Fibroblast of mammary gland (primary cell): ENCODE measurements around the gene DPP9.

ENCODE experiments used
- DNase-seq: peaks from one replicate; pipeline ENCODE4 v3.0.0-alpha.2; 2010; ENCODE audit warnings: low read depth
- H3K4me3 ChIP-seq: 2 replicates; pipeline ENCODE4 v1.5.1; 2011; ENCODE audit warnings: low read depth, mild to moderate bottlenecking, low read length, moderate library complexity; ENCODE audit not compliant: control insufficient read depth
- TF ChIP-seq, protein P1 (sequence below): conservative IDR thresholded peaks from 2 replicates; pipeline ENCODE4 v1.5.1; 2011; ENCODE audit warnings: low read depth, low read length, inconsistent platforms; ENCODE audit not compliant: control insufficient read depth, insufficient read depth

The DPP9 gene

DNA sequence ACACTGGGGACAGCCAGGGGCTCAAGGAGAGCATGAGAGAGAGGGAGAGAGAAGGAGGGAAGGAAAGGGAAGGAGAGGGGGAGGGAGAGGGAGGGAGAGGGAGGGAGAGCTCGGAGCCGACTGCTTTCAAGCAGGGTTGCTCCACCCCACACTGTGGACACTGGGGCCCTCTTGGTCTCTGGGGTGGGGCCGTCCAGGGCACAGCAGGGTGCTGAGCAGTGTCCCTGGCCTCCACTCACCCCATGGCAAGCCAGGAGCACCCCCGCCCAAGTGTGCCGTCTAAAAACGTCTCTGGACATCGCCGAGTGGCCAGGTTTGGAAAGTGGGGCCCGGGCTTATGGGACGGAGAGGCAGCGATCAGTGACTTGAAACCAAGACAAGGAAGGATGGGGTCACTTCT, 20.9 kb downstream of the DPP9 start:
- H3K4me3 ChIP-seq = no peak overlapping the region
- no peak for DNase-seq
- TF ChIP-seq, protein P1, sequence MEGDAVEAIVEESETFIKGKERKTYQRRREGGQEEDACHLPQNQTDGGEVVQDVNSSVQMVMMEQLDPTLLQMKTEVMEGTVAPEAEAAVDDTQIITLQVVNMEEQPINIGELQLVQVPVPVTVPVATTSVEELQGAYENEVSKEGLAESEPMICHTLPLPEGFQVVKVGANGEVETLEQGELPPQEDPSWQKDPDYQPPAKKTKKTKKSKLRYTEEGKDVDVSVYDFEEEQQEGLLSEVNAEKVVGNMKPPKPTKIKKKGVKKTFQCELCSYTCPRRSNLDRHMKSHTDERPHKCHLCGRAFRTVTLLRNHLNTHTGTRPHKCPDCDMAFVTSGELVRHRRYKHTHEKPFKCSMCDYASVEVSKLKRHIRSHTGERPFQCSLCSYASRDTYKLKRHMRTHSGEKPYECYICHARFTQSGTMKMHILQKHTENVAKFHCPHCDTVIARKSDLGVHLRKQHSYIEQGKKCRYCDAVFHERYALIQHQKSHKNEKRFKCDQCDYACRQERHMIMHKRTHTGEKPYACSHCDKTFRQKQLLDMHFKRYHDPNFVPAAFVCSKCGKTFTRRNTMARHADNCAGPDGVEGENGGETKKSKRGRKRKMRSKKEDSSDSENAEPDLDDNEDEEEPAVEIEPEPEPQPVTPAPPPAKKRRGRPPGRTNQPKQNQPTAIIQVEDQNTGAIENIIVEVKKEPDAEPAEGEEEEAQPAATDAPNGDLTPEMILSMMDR = no peak

DNA sequence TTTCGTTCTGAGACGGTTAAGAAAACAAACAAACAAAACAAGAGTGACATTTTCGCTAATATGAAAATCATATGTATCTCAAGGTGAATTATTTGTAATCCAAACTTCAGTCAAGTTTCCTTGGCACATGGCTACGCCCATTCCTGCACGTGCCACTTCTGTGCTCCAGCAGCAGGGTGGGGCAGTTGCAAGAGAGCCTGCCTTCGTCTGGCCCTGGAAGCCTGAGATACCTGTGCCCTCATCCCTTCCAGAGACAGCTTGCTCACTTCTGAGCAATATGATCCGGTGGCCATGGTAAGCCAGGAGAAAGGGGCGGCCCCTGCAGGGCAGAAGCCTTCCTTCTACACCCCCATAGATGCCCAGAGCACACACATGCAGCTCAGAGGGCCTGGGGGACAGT, 22.1 kb downstream of the DPP9 start:
- no peak overlapping the region for H3K4me3 ChIP-seq
- TF ChIP-seq, protein P1 = no peak

DNA sequence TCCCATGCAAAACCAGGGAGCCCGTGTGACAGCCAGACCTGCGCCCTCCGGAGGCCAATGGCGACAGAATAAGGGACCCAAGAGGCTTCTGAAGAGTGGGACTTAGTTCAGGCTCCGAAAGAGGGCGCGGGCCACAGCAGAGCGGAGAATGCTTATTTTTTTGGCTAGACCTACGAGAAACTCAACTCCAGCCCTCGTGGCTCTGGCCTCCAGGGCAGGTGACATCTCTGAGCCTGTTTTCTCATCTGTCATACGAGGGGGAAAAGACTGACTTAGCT, 23.0 kb downstream of the DPP9 start:
- DNase-seq = no peak
- TF ChIP-seq, protein P1 = no peak
- no peak overlapping the region for H3K4me3 ChIP-seq

More for the DNA sequence above, 22.1 kb downstream of the DPP9 start:
- DNase-seq = no peak

DNA sequence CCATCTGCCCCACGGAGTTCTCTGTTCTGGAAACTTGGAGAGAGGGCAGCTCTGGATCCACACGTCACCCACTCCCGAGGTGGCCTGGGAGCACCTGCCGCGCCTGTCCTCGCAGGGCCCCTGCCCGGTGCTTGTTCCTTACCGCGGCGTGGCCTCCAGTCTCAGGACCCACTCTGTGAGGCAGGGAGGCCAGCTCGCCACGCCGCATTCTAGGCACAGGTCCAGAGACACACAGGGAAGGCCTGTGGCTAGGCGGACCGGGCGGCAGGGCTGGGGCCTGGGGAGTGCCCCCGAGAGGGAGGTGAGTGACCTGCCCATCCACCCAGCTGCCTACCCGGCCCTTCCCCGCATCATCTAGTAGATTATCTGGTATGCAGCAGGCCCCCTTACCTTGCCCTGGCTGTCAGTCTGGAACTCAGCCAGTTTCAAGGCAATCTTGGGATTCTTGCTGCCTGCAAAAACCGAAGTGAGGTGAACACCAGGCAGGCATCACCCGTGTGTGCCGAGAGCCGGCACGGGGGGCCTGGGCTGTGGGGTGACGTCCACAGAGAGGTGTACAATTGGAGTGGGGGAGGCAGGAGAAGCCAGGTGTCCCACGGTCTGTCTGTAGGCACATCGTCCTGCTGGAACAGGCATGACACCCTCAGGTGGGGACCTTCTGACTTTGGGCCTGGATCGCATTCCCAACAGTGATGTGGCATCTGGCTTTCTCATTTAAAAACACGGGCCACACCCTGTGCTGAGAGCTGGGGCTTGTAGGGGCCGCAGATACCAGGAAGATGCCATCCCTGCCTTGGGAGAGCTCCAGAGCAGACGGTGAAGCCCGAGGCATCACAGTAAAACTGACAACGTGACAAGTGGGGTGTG, 23.6 kb downstream of the DPP9 start:
- TF ChIP-seq, protein P1 = no peak
- no peak for DNase-seq
- no peak overlapping the region for H3K4me3 ChIP-seq

DNA sequence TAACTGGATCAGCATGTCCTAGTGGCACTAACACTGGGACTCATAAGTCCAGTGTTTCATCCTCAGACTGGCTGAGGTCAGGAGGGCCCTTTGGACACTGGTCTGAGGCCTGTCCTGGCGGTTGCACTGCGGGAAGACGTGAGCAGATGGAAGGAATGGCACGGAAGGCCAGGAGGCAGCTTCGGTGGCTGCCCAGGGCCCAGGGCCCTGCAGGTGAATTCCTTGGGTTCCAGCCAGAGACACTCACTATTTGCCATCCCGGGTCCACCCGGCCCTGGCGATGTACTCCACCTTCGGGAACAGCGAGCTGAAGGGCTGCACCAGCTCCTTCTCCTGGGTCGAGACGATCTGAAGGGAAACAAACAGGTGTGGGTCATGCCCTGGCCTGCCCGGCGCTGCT, 26.3 kb downstream of the DPP9 start:
- no peak for DNase-seq
- TF ChIP-seq, protein P1 = no peak
- no peak overlapping the region for H3K4me3 ChIP-seq

DNA sequence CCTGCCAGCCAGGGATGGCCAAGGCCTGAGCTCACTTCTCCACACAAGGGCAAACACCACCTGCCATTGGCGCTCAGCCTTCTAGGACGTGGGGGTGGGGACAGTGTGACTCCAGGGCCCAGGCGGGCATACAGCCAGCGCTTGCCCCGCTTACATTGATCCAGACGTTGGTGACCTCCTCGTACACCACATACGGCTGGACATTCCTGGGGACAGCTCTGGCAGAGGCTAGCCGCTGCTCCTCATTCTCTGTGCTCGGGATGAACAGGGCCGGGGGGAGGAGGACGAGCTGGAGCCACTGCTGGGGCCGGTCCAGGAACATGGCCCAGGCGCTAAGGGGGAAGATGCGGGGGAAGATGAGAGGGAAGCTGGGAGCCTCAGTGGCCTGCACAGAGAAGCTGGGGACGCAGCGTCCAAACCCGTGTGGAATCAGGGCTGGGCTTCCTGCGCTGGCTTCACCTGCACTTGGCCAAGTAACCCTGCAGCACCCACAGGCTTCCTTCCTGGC, 28.4 kb downstream of the DPP9 start:
- no peak for DNase-seq
- TF ChIP-seq, protein P1 = no peak
- H3K4me3 ChIP-seq = no peak overlapping the region
